Camera-type eye (tissue), 1 donor: ENCODE measurements around the gene RAB17. TPM values are rescaled to one million over a fixed set of nuclear protein-coding genes. Genes with fewer than 3 reads are reported as not detected.

ENCODE experiments used
- total RNA-seq: library from RNA; depleted of rRNA; stranded (reverse); fragments of >200 nt; gene quantifications from one replicate; pipeline ENCODE4 v1.2.3, GENCODE V29; 2014

RAB17 gene
- total RNA-seq = 0.99 TPM

GRCh38 chr2:237590272-237591140 is at the start of gene RAB17:
Gene RAB17 (minus strand): TSS chr2:237590734. CDS start chr2:237586154, 4,580 bp downstream.

GRCh38 chr2:237627441-237628246 is 37.1 kb upstream of the RAB17 start, which contains the start of gene LRRFIP1:
Gene LRRFIP1 (plus strand): TSS chr2:237627587. CDS start chr2:237627645, 58 bp downstream.

GRCh38 chr2:237566401-237567235 is 23.9 kb downstream of the RAB17 start, which contains the start of gene PRLH:
Gene PRLH (plus strand): TSS chr2:237566574. CDS start chr2:237566574, 0 bp downstream.

Other genes with a start within 250 kb of the RAB17 start
- 291 TPM for gene COL6A3, start 176.6 kb downstream of the RAB17 start, total RNA-seq
- gene MLPH, start 103.5 kb downstream of the RAB17 start, total RNA-seq = 10.6 TPM
- gene PRLH, start 24.2 kb downstream of the RAB17 start, total RNA-seq = not detected
- 55.8 TPM for gene LRRFIP1, start 36.9 kb upstream of the RAB17 start, total RNA-seq
- gene RBM44, start 208.0 kb upstream of the RAB17 start, total RNA-seq = 2.6 TPM